Measurements from ENCODE around the gene RGCC. TPM values are rescaled to one million over a fixed set of nuclear protein-coding genes. Genes with fewer than 3 reads are reported as not detected.

Gene RGCC
- total RNA-seq, 1 experiment from 2014 or later: 2.6 TPM

- no peak overlapping the region for H3K27ac ChIP-seq (ENCODE audit: low read length)
- no peaks in the 10 kb centered on the region for H3F3A ChIP-seq (ENCODE audit: low read length, unreplicated experiment)
- no peaks in the 10 kb centered on the region for H3K27me3 ChIP-seq (ENCODE audit: low read length)
- intact Hi-C loops (cut with micrococcal nuclease): no loop called here
- H3K9me2 ChIP-seq (replicated peaks; ENCODE audit: low read length): no peaks in the 10 kb centered on the region
- no peaks in the 10 kb centered on the region for H3K79me2 ChIP-seq (ENCODE audit: low read length)
- no peak overlapping the region for H3K4me3 ChIP-seq (ENCODE audit: low read length)
- TF ChIP-seq EZH2 (IDR thresholded peaks at IDR 0.05; ENCODE audit: low read length, unreplicated experiment) (no peak), EZH2phosphoT487 (IDR thresholded peaks at IDR 0.05; ENCODE audit: borderline replicate concordance, low read length) (no peak), CTCF (conservative IDR thresholded peaks at IDR 0.05; ENCODE audit: low read depth, low read length) (no peak)
- no TSS peak for BruUV-seq (replicated peaks)
- no peaks in the 10 kb centered on the region for H3K4me1 ChIP-seq (ENCODE audit: insufficient read depth, low read length)
- H3K9ac ChIP-seq (ENCODE audit: low read length): no peak overlapping the region
- POLR2A ChIA-PET (ENCODE audit: unreplicated experiment): no interaction called here
- no peaks in the 10 kb centered on the region for H3K9me3 ChIP-seq (ENCODE audit: low read length)
- ATAC-seq (no peak), DNase-seq (no peak)
- no peak overlapping the region for H3K4me2 ChIP-seq (ENCODE audit: low read length)
- CTCF ChIA-PET: no interaction called here
- H4K20me1 ChIP-seq (ENCODE audit: low read length): no peaks in the 10 kb centered on the region
- H3K36me3 ChIP-seq (ENCODE audit: low read depth, low read length): no peaks in the 10 kb centered on the region
- H2AFZ ChIP-seq (ENCODE audit: low read length): no peak overlapping the region
These were observed 58.3 kb downstream of the RGCC start for GRCh38 chr13:41515491-41516139.

- Histone ChIP-seq H3K27ac (ENCODE audit: low read length) (no peak overlapping the region), H3K9me3 (ENCODE audit: low read length) (no peaks in the 10 kb centered on the region), H3K4me3 (ENCODE audit: low read length) (no peak overlapping the region), H3K27me3 (ENCODE audit: low read length) (no peaks in the 10 kb centered on the region), H3K9me2 (replicated peaks; ENCODE audit: low read length) (no peaks in the 10 kb centered on the region), H3K4me1 (ENCODE audit: insufficient read depth, low read length) (no peaks in the 10 kb centered on the region), H2AFZ (ENCODE audit: low read length) (no peak overlapping the region), H4K20me1 (ENCODE audit: low read length) (no peaks in the 10 kb centered on the region), H3K79me2 (ENCODE audit: low read length) (no peaks in the 10 kb centered on the region), H3K36me3 (ENCODE audit: low read depth, low read length) (no peaks in the 10 kb centered on the region), H3K9ac (ENCODE audit: low read length) (no peak overlapping the region), H3F3A (ENCODE audit: low read length, unreplicated experiment) (no peaks in the 10 kb centered on the region), H3K4me2 (ENCODE audit: low read length) (no peak overlapping the region)
- intact Hi-C loops (cut with micrococcal nuclease): no loop called here
- ATAC-seq (no peak), DNase-seq (no peak)
- TF ChIP-seq EZH2 (IDR thresholded peaks at IDR 0.05; ENCODE audit: low read length, unreplicated experiment) (no peak), EZH2phosphoT487 (IDR thresholded peaks at IDR 0.05; ENCODE audit: borderline replicate concordance, low read length) (no peak), CTCF (conservative IDR thresholded peaks at IDR 0.05; ENCODE audit: low read depth, low read length) (no peak)
- ChIA-PET CTCF (no interaction called here), POLR2A (ENCODE audit: unreplicated experiment) (no interaction called here)
- no TSS peak for BruUV-seq (replicated peaks)
These were observed 58.8 kb downstream of the RGCC start for GRCh38 chr13:41516166-41516565.

- H3K4me1 ChIP-seq (ENCODE audit: insufficient read depth, low read length): no peaks in the 10 kb centered on the region
- DNase-seq (no peak), ATAC-seq (no peak)
- CTCF ChIA-PET: no interaction called here
- no peak overlapping the region for H2AFZ ChIP-seq (ENCODE audit: low read length)
- H3K9me2 ChIP-seq (replicated peaks; ENCODE audit: low read length): no peaks in the 10 kb centered on the region
- TF ChIP-seq EZH2phosphoT487 (IDR thresholded peaks at IDR 0.05; ENCODE audit: borderline replicate concordance, low read length) (no peak), EZH2 (IDR thresholded peaks at IDR 0.05; ENCODE audit: low read length, unreplicated experiment) (no peak), CTCF (conservative IDR thresholded peaks at IDR 0.05; ENCODE audit: low read depth, low read length) (no peak)
- no peak overlapping the region for H3K4me2 ChIP-seq (ENCODE audit: low read length)
- H3K36me3 ChIP-seq (ENCODE audit: low read depth, low read length): no peaks in the 10 kb centered on the region
- H3K79me2 ChIP-seq (ENCODE audit: low read length): no peaks in the 10 kb centered on the region
- no TSS peak for BruUV-seq (replicated peaks)
- no peak overlapping the region for H3K9ac ChIP-seq (ENCODE audit: low read length)
- intact Hi-C loops (cut with micrococcal nuclease): no loop called here
- H3K27ac ChIP-seq (ENCODE audit: low read length): no peak overlapping the region
- H3K4me3 ChIP-seq (ENCODE audit: low read length): no peak overlapping the region
- no peaks in the 10 kb centered on the region for H4K20me1 ChIP-seq (ENCODE audit: low read length)
- H3K9me3 ChIP-seq (ENCODE audit: low read length): no peaks in the 10 kb centered on the region
- POLR2A ChIA-PET (ENCODE audit: unreplicated experiment): no interaction called here
- no peaks in the 10 kb centered on the region for H3K27me3 ChIP-seq (ENCODE audit: low read length)
- H3F3A ChIP-seq (ENCODE audit: low read length, unreplicated experiment): no peaks in the 10 kb centered on the region
These were observed 59.4 kb downstream of the RGCC start for GRCh38 chr13:41516760-41517159.

Data from PC-3 (cell line).